Hematopoietic multipotent progenitor cell treated with erythropoietin and hydrocortisone succinate and interleukin-3 and kit ligand, for 17 days (in vitro differentiated cells): ENCODE data around the gene TFDP2.

ENCODE experiments used
- DNase-seq: peaks from one replicate; pipeline ENCODE4 v3.0.0-alpha.2; 2015; ENCODE audit warnings: low spot score

TFDP2 gene

GRCh38 chr3:142072816-142073215 lies 76.5 kb downstream of the TFDP2 start:
- DNase-seq = no peak

GRCh38 chr3:142065932-142066331 lies 83.4 kb downstream of the TFDP2 start:
- DNase-seq = no peak

- no peak for DNase-seq
These were observed 84.0 kb downstream of the TFDP2 start for GRCh38 chr3:142065344-142065743.

- no peak for DNase-seq
These were observed 84.9 kb downstream of the TFDP2 start for GRCh38 chr3:142064454-142064853.

- DNase-seq = no peak
These were observed 92.0 kb downstream of the TFDP2 start for GRCh38 chr3:142057331-142057725.

GRCh38 chr3:142056656-142057330 lies 92.6 kb downstream of the TFDP2 start:
- DNase-seq = no peak

GRCh38 chr3:142053835-142054234 lies 95.5 kb downstream of the TFDP2 start:
- no peak for DNase-seq

GRCh38 chr3:142053244-142053643 lies 96.1 kb downstream of the TFDP2 start:
- no peak for DNase-seq

- no peak for DNase-seq
These were observed 98.0 kb downstream of the TFDP2 start for GRCh38 chr3:142051351-142051750.

GRCh38 chr3:142047021-142047369 lies 102.3 kb downstream of the TFDP2 start:
- no peak for DNase-seq

- peak; percentile 85 for DNase-seq
These were observed 102.9 kb downstream of the TFDP2 start for GRCh38 chr3:142046320-142047020.

GRCh38 chr3:142040941-142041491 lies 108.3 kb downstream of the TFDP2 start:
- DNase-seq = no peak

GRCh38 chr3:142035308-142035922 lies 113.9 kb downstream of the TFDP2 start:
- DNase-seq = no peak

- DNase-seq = no peak
These were observed 116.1 kb downstream of the TFDP2 start for GRCh38 chr3:142033292-142033691.

GRCh38 chr3:142031575-142031974 lies 117.8 kb downstream of the TFDP2 start:
- DNase-seq = no peak

GRCh38 chr3:142029791-142030190 lies 119.6 kb downstream of the TFDP2 start:
- DNase-seq = no peak

GRCh38 chr3:142029052-142029642 lies 120.2 kb downstream of the TFDP2 start:
- DNase-seq = peak; percentile 89

- DNase-seq = peak; percentile 88
These were observed 121.0 kb downstream of the TFDP2 start for GRCh38 chr3:142028243-142028777.

GRCh38 chr3:142027735-142028134 lies 121.6 kb downstream of the TFDP2 start:
- DNase-seq = peak; percentile 77

- DNase-seq = no peak
These were observed 122.0 kb downstream of the TFDP2 start for GRCh38 chr3:142027300-142027699.

GRCh38 chr3:142026333-142026732 lies 123.0 kb downstream of the TFDP2 start:
- DNase-seq = no peak

GRCh38 chr3:142022381-142022780 lies 127.0 kb downstream of the TFDP2 start:
- DNase-seq = peak; percentile 94
